Measurements from ENCODE around the gene COG1.

DNA sequence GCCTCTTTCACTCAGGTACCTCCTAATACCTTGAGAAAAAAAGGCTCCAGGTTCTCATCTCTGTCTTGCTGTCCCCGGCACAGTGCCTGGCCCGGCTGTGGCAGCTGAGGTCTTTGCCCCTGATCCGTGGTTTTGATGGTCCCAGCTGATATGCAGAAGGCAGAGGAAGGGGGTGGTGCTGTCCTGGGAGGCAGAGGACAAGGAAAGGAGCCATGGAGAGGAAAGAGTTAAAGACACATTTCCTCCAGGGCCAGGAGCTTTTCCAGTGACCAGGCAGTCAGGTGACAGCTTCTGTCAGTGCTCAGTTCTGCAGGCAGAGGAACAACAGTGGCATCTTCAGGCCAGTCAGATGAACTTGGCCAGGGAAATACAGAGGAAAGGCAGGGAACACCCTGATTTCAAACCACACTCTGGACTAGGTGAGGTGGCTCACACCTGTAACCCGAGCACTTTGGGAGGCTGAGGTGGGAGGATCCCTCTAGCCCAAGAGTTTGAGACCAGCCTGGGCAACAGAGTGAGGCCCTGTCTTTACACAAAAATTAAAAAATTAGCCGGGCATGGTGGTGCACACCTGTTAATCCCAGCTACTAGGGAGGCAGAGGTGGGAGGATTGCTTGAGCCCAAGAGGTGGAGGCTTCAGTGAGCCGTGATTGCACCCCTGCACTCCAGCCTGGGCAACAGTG is 3.3 kb upstream of the COG1 start:
- TF ChIP-seq POLR2AphosphoS5 (IDR thresholded peaks at IDR 0.05) (no peak), POLR2A (IDR thresholded peaks at IDR 0.05) (no peak)
- TF ChIP-seq, protein P1, sequence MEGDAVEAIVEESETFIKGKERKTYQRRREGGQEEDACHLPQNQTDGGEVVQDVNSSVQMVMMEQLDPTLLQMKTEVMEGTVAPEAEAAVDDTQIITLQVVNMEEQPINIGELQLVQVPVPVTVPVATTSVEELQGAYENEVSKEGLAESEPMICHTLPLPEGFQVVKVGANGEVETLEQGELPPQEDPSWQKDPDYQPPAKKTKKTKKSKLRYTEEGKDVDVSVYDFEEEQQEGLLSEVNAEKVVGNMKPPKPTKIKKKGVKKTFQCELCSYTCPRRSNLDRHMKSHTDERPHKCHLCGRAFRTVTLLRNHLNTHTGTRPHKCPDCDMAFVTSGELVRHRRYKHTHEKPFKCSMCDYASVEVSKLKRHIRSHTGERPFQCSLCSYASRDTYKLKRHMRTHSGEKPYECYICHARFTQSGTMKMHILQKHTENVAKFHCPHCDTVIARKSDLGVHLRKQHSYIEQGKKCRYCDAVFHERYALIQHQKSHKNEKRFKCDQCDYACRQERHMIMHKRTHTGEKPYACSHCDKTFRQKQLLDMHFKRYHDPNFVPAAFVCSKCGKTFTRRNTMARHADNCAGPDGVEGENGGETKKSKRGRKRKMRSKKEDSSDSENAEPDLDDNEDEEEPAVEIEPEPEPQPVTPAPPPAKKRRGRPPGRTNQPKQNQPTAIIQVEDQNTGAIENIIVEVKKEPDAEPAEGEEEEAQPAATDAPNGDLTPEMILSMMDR (IDR thresholded peaks at IDR 0.05) = peak in 4 of 7 experiments; percentile 8 to 55 (median 30)
